ENCODE results near the gene ANKRD24. TPM values are rescaled to one million over a fixed set of nuclear protein-coding genes. Genes with fewer than 3 reads are reported as not detected.

Gene ANKRD24
- polyA plus RNA-seq, 1 of the 3 experiments (the other 2 are of a cell fraction), result 0.87 TPM

DNA sequence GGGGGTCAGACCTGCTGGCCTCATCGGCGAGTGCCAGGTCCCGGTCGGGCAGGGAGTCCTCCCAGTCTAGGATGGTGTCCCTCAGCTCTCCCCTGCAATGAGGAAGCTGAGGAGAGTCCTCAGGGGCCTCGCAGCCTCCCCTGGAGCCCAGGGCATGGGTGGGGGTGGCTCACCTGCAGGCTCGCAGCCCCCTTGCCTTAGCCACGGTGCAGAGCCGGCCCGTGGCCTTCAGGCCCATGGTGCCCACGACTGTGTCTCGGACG is 6.9 kb upstream of the ANKRD24 start (continued):
- TF ChIP-seq NRF1 (IDR thresholded peaks at IDR 0.05; ENCODE audit: low read depth, low read length) (no peak), GATA2 (CRISPR knock-in tag; IDR thresholded peaks at IDR 0.05) (no peak), TEAD4 (IDR thresholded peaks at IDR 0.05; ENCODE audit: borderline replicate concordance, insufficient read depth) (no peak)
- TF ChIP-seq, protein P1, sequence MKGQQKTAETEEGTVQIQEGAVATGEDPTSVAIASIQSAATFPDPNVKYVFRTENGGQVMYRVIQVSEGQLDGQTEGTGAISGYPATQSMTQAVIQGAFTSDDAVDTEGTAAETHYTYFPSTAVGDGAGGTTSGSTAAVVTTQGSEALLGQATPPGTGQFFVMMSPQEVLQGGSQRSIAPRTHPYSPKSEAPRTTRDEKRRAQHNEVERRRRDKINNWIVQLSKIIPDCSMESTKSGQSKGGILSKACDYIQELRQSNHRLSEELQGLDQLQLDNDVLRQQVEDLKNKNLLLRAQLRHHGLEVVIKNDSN (IDR thresholded peaks at IDR 0.05; ENCODE audit: borderline replicate concordance, low read depth), result no peak
- TF ChIP-seq, protein P2, sequence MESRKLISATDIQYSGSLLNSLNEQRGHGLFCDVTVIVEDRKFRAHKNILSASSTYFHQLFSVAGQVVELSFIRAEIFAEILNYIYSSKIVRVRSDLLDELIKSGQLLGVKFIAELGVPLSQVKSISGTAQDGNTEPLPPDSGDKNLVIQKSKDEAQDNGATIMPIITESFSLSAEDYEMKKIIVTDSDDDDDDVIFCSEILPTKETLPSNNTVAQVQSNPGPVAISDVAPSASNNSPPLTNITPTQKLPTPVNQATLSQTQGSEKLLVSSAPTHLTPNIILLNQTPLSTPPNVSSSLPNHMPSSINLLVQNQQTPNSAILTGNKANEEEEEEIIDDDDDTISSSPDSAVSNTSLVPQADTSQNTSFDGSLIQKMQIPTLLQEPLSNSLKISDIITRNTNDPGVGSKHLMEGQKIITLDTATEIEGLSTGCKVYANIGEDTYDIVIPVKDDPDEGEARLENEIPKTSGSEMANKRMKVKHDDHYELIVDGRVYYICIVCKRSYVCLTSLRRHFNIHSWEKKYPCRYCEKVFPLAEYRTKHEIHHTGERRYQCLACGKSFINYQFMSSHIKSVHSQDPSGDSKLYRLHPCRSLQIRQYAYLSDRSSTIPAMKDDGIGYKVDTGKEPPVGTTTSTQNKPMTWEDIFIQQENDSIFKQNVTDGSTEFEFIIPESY (IDR thresholded peaks at IDR 0.05; ENCODE audit: borderline replicate concordance, low read depth), result no peak

DNA sequence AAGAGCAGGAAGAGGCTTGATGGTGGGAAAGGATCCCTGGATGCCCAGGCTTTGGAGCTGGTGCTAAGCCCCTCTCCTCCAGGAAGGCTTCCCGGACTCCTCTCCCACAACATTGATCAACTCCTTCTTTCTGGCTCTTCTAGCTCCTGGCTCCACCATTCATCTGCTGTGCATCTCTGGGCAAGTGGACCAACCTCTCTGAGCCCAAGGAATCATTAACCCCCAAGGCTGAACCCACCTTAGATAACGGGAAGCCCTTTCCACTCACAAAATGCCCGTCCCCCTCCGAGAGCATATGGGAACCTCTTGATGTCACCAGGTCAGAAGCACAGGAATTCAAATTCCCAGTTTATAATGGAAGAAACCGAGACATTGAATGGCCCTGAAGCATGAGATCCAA is 5.3 kb upstream of the ANKRD24 start:
- H3K4me1 ChIP-seq (ENCODE audit: control insufficient read depth in 1 of 2, insufficient read depth in 2 of 2, low read depth in 1 of 2, low read length in 1 of 2), result peaks cover 0 to 15% of the 10 kb centered on the region in 2 experiments; a peak in 1 of 4 replicates
- H3K9ac ChIP-seq, result no peak overlapping the region
- ChIA-PET POLR2A (interaction anchor here (0.6 kb wide), 1 partner anchor 13 kb away, joined by 4 read pairs; no protein-coding TSS in a partner anchor), CTCF (interaction anchor here (1.7 to 2.2 kb wide), 2 partner anchors 10 kb away, joined by 6 to 7 read pairs; no protein-coding TSS in a partner anchor)
- no peaks in the 10 kb centered on the region for H3K27me3 ChIP-seq (ENCODE audit: insufficient read depth)
- no peaks in the 10 kb centered on the region for H3K9me3 ChIP-seq
- no peak overlapping the region for H3K4me3 ChIP-seq (ENCODE audit: low read depth in 2 of 2, low read length in 1 of 2)
- H3K4me2 ChIP-seq, result no peak overlapping the region
- H3K79me2 ChIP-seq (ENCODE audit: insufficient read depth), result peaks cover 14% of the 10 kb centered on the region; the same call in 1 of the 2 replicates
- no peaks in the 10 kb centered on the region for H3K9me2 ChIP-seq
- WGBS (ENCODE audit: low lambda C conversion rate), result 95% methylated on average over 4 of the region's 5 CpGs
- TF ChIP-seq, protein P3, sequence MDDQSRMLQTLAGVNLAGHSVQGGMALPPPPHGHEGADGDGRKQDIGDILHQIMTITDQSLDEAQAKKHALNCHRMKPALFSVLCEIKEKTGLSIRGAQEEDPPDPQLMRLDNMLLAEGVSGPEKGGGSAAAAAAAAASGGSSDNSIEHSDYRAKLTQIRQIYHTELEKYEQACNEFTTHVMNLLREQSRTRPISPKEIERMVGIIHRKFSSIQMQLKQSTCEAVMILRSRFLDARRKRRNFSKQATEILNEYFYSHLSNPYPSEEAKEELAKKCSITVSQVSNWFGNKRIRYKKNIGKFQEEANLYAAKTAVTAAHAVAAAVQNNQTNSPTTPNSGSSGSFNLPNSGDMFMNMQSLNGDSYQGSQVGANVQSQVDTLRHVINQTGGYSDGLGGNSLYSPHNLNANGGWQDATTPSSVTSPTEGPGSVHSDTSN (IDR thresholded peaks at IDR 0.05), result no peak
- TF ChIP-seq YY1 (IDR thresholded peaks at IDR 0.05; ENCODE audit: low read depth) (no peak), SIN3A (IDR thresholded peaks at IDR 0.05; ENCODE audit: borderline replicate concordance, low read depth, low read length) (no peak), RFX5 (IDR thresholded peaks at IDR 0.05; ENCODE audit: low read length) (no peak), TCF12 (IDR thresholded peaks at IDR 0.05) (no peak), CHD2 (IDR thresholded peaks at IDR 0.05; ENCODE audit: low read length, partially characterized antibody) (no peak), GATA2 (CRISPR knock-in tag; IDR thresholded peaks at IDR 0.05) (no peak), JUND (IDR thresholded peaks at IDR 0.05) (no peak), MEF2A (IDR thresholded peaks at IDR 0.05; ENCODE audit: borderline replicate concordance, low read depth) (no peak), NRF1 (IDR thresholded peaks at IDR 0.05; ENCODE audit: low read depth, low read length) (no peak), EP300 (IDR thresholded peaks at IDR 0.05; ENCODE audit: borderline replicate concordance in 1 of 2, low read depth in 1 of 2, low read length in 1 of 2) (no peak), RXRA (IDR thresholded peaks at IDR 0.05; ENCODE audit: borderline replicate concordance, low read depth) (no peak)
- TF ChIP-seq, protein P4, sequence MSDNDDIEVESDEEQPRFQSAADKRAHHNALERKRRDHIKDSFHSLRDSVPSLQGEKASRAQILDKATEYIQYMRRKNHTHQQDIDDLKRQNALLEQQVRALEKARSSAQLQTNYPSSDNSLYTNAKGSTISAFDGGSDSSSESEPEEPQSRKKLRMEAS (IDR thresholded peaks at IDR 0.05; ENCODE audit: low read depth), result no peak
- TF ChIP-seq, protein P5, sequence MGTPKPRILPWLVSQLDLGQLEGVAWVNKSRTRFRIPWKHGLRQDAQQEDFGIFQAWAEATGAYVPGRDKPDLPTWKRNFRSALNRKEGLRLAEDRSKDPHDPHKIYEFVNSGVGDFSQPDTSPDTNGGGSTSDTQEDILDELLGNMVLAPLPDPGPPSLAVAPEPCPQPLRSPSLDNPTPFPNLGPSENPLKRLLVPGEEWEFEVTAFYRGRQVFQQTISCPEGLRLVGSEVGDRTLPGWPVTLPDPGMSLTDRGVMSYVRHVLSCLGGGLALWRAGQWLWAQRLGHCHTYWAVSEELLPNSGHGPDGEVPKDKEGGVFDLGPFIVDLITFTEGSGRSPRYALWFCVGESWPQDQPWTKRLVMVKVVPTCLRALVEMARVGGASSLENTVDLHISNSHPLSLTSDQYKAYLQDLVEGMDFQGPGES (IDR thresholded peaks at IDR 0.05; ENCODE audit: low read depth, low read length), result no peak
- TF ChIP-seq, protein P6, sequence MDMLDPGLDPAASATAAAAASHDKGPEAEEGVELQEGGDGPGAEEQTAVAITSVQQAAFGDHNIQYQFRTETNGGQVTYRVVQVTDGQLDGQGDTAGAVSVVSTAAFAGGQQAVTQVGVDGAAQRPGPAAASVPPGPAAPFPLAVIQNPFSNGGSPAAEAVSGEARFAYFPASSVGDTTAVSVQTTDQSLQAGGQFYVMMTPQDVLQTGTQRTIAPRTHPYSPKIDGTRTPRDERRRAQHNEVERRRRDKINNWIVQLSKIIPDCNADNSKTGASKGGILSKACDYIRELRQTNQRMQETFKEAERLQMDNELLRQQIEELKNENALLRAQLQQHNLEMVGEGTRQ (IDR thresholded peaks at IDR 0.05; ENCODE audit: borderline replicate concordance, low read depth, low read length), result no peak
- TF ChIP-seq, protein P1 (IDR thresholded peaks at IDR 0.05; ENCODE audit: borderline replicate concordance, low read depth), result no peak
- TF ChIP-seq, protein P2 (IDR thresholded peaks at IDR 0.05; ENCODE audit: borderline replicate concordance, low read depth), result no peak
- DNase-seq, result no peak
- H3F3A ChIP-seq (replicated peaks; ENCODE audit: insufficient read depth), result no peaks in the 10 kb centered on the region
- peaks cover 10% of the 10 kb centered on the region; the same call in 1 of the 2 replicates for H4K20me1 ChIP-seq (ENCODE audit: insufficient read depth)
- H3K27ac ChIP-seq (ENCODE audit: low read depth in 2 of 2, low read length in 1 of 2), result no peak overlapping the region
- no peak overlapping the region for H2AFZ ChIP-seq (ENCODE audit: low read depth)
- H3K36me3 ChIP-seq (replicated peaks in 1 of 2; ENCODE audit: control insufficient read depth in 1 of 2, insufficient read depth in 2 of 2, low read length in 1 of 2), result peaks cover 4 to 5% of the 10 kb centered on the region in 2 experiments

Measured in SK-N-SH (cell line).